Measurements from ENCODE around the gene MYPN. TPM values are rescaled to one million over a fixed set of nuclear protein-coding genes. Genes with fewer than 3 reads are reported as not detected.

The MYPN gene
- total RNA-seq, 1 experiment from 2014 or later, result not detected

DNA sequence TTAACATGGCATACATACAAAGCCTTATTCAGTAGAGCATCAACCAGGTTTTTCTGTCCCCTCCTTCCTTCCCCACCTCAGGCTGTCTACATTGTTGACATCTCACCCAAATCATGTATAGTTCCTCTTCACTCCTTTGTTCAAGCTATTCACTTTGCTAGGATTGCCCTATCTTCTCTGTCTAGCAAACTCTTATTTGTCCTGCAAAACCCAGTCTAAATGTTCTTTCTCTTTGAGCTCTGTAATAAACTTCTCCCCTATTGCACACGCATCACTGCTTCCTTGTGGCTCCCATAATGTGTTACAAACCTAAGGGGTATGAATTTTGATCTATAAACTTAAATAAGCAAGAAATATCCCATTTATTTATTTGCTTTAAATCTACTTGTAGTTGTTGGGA, 36.8 kb downstream of the MYPN start:
- no peak overlapping the region for H2BK20ac ChIP-seq (ENCODE audit: low read depth, low read length, poor library complexity, severe bottlenecking)
- H2AK5ac ChIP-seq (ENCODE audit: insufficient read length, low read length), result no peak overlapping the region
- H3K4me2 ChIP-seq (ENCODE audit: insufficient read depth, insufficient read length, low read length), result no peak overlapping the region
- no peaks in the 10 kb centered on the region for H3K27me3 ChIP-seq (ENCODE audit: insufficient read depth, low read length)
- no peak overlapping the region for H3K14ac ChIP-seq (ENCODE audit: insufficient read depth, low read length)
- H3K4ac ChIP-seq (ENCODE audit: low read depth, low read length), result no peak overlapping the region
- TF ChIP-seq, protein P1, sequence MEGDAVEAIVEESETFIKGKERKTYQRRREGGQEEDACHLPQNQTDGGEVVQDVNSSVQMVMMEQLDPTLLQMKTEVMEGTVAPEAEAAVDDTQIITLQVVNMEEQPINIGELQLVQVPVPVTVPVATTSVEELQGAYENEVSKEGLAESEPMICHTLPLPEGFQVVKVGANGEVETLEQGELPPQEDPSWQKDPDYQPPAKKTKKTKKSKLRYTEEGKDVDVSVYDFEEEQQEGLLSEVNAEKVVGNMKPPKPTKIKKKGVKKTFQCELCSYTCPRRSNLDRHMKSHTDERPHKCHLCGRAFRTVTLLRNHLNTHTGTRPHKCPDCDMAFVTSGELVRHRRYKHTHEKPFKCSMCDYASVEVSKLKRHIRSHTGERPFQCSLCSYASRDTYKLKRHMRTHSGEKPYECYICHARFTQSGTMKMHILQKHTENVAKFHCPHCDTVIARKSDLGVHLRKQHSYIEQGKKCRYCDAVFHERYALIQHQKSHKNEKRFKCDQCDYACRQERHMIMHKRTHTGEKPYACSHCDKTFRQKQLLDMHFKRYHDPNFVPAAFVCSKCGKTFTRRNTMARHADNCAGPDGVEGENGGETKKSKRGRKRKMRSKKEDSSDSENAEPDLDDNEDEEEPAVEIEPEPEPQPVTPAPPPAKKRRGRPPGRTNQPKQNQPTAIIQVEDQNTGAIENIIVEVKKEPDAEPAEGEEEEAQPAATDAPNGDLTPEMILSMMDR (conservative IDR thresholded peaks at IDR 0.05), result no peak
- no peak overlapping the region for H4K5ac ChIP-seq (ENCODE audit: insufficient read length, low read depth, low read length)
- no peak overlapping the region for H3T11ph ChIP-seq (ENCODE audit: low read length)
- H2BK12ac ChIP-seq (ENCODE audit: insufficient read length, low read depth, low read length), result no peak overlapping the region
- no peak overlapping the region for H3K27ac Mint-ChIP-seq
- H3K23me2 ChIP-seq (ENCODE audit: insufficient read length, low read depth, low read length, poor library complexity, severe bottlenecking), result no peaks in the 10 kb centered on the region
- no peaks in the 10 kb centered on the region for H3K9me3 Mint-ChIP-seq
- H3K27me3 Mint-ChIP-seq (ENCODE audit: low read depth), result no peaks in the 10 kb centered on the region; the same call in 1 of the 2 replicates
- no peak overlapping the region for H4K91ac ChIP-seq (ENCODE audit: insufficient read length, low read depth, low read length)
- H3K4me1 ChIP-seq (ENCODE audit: insufficient read depth, low read length), result no peaks in the 10 kb centered on the region; the same call in 1 of the 2 replicates
- no peaks in the 10 kb centered on the region for H3K79me2 ChIP-seq (ENCODE audit: insufficient read depth, low read length)
- H3K4me1 Mint-ChIP-seq, result peaks cover 0 to 3% of the 10 kb centered on the region in 2 experiments; a peak in 2 of 4 replicates
- H3K9ac ChIP-seq (ENCODE audit: extremely low read depth, insufficient read length, low read length), result no peak overlapping the region
- H2AFZ ChIP-seq (ENCODE audit: low read length), result no peak overlapping the region
- no peak overlapping the region for H3K23ac ChIP-seq (ENCODE audit: insufficient read length, low read depth, low read length)
- no peaks in the 10 kb centered on the region for H4K20me1 ChIP-seq (ENCODE audit: control insufficient read depth, insufficient read depth, insufficient read length)
- H3K9me3 ChIP-seq (ENCODE audit: control insufficient read depth, low read depth, low read length), result no peaks in the 10 kb centered on the region
- no peaks in the 10 kb centered on the region for H3K79me1 ChIP-seq (ENCODE audit: insufficient read depth, low read depth, low read length, poor library complexity, severe bottlenecking)
- H3K27ac ChIP-seq (ENCODE audit: insufficient read length, low read depth, low read length), result no peak overlapping the region
- H2BK120ac ChIP-seq (ENCODE audit: low read depth, low read length, poor library complexity, severe bottlenecking), result no peak overlapping the region
- no peak overlapping the region for H2BK5ac ChIP-seq (ENCODE audit: insufficient read length, low read length)
- H3K4me3 Mint-ChIP-seq, result no peak overlapping the region
- H2BK15ac ChIP-seq (ENCODE audit: low read depth, low read length), result no peak overlapping the region
- no CpG with 5 or more reads among the region's 1 CpG for WGBS (ENCODE audit: extremely low coverage, insufficient read length, low lambda C conversion rate)
- H3K36me3 Mint-ChIP-seq (ENCODE audit: insufficient read depth in 1 of 3, low read depth in 3 of 3), result no peaks in the 10 kb centered on the region
- no peak overlapping the region for H3K56ac ChIP-seq (ENCODE audit: insufficient read length, low read depth, low read length)
- H4K8ac ChIP-seq (replicated peaks; ENCODE audit: insufficient read length, low read depth, low read length), result no peak overlapping the region
- H3K18ac ChIP-seq (ENCODE audit: insufficient read length, low read depth, low read length), result no peak overlapping the region
- DNase-seq, result no peak

Data from H9 (cell line).